ENCODE measurements around the gene ALG11. TPM values are rescaled to one million over a fixed set of nuclear protein-coding genes. Genes with fewer than 3 reads are reported as not detected.
A peak's percentile ranks its signal among the peaks of the same experiment; 100 is the strongest.

ALG11 gene
- total and polyA plus RNA-seq, 12 donors, result 6.8 to 35.4 (median 29.0) TPM

GRCh38 chr13:52001120-52001731 lies 11.0 kb upstream of the ALG11 start:
- no peaks in the 10 kb centered on the region for H3K27me3 ChIP-seq
- H3K27ac ChIP-seq, result no peak overlapping the region
- 36 to 52% (median 41%) methylated on average over 3 of the region's 3 CpGs for WGBS, 4 donors
- no peak for DNase-seq
- no peaks in the 10 kb centered on the region for H3K4me1 ChIP-seq (replicated peaks in 1 of 2)
- no peak for TF ChIP-seq POLR2A (IDR thresholded peaks at IDR 0.05)
- TF ChIP-seq CTCF (IDR thresholded peaks at IDR 0.05), result peak; percentile 48 to 68 (median 62)
- H3K9me3 ChIP-seq (replicated peaks in 1 of 3), result no peaks in the 10 kb centered on the region
- intact Hi-C loops (cut with DNase I), result loop anchor here (5.0 to 10.0 kb wide), 2 partner anchors 124 to 126 kb away; partner anchors contain the start of gene NEK5 (in 2 of the 2)
- H3K4me3 ChIP-seq, result no peak overlapping the region
- no peaks in the 10 kb centered on the region for H3K36me3 ChIP-seq (replicated peaks in 1 of 2)

- no peaks in the 10 kb centered on the region for H3K36me3 ChIP-seq (replicated peaks in 1 of 2)
- intact Hi-C loops (cut with DNase I), result loop anchor here (5.0 to 10.0 kb wide), 2 partner anchors 122 to 125 kb away; partner anchors contain the start of gene NEK5 (in 2 of the 2)
- no peaks in the 10 kb centered on the region for H3K4me1 ChIP-seq (replicated peaks in 1 of 2)
- TF ChIP-seq POLR2A (IDR thresholded peaks at IDR 0.05) (no peak), CTCF (IDR thresholded peaks at IDR 0.05) (no peak)
- H3K27me3 ChIP-seq, result no peaks in the 10 kb centered on the region
- 74 to 80% (median 77%) methylated on average over 3 to 4 of the region's 4 CpGs for WGBS, 4 donors
- DNase-seq, result no peak
- no peak overlapping the region for H3K4me3 ChIP-seq
- no peak overlapping the region for H3K27ac ChIP-seq
- no peaks in the 10 kb centered on the region for H3K9me3 ChIP-seq (replicated peaks in 1 of 3)
These were observed 9.8 kb upstream of the ALG11 start for GRCh38 chr13:52002361-52002760.

- H3K27me3 ChIP-seq, result no peaks in the 10 kb centered on the region
- intact Hi-C loops (cut with DNase I), result loop anchor here (5.0 to 10.0 kb wide), 2 partner anchors 121 to 124 kb away; partner anchors contain the start of gene NEK5 (in 2 of the 2)
- DNase-seq, result no peak
- H3K27ac ChIP-seq, result no peak overlapping the region
- no peak for TF ChIP-seq POLR2A (IDR thresholded peaks at IDR 0.05)
- no peak for TF ChIP-seq CTCF (IDR thresholded peaks at IDR 0.05)
- H3K36me3 ChIP-seq (replicated peaks in 1 of 2), result no peaks in the 10 kb centered on the region
- WGBS, 4 donors, result 86 to 90% (median 88%) methylated on average over 4 of the region's 4 CpGs
- H3K4me3 ChIP-seq, result no peak overlapping the region
- no peaks in the 10 kb centered on the region for H3K4me1 ChIP-seq (replicated peaks in 1 of 2)
- H3K9me3 ChIP-seq (replicated peaks in 1 of 3), result no peaks in the 10 kb centered on the region
These were observed 8.7 kb upstream of the ALG11 start for GRCh38 chr13:52003541-52003940.

GRCh38 chr13:52004511-52005170 lies 7.6 kb upstream of the ALG11 start:
- H3K27ac ChIP-seq, result no peak overlapping the region
- DNase-seq, result no peak
- no peak overlapping the region for H3K4me3 ChIP-seq
- TF ChIP-seq POLR2A (IDR thresholded peaks at IDR 0.05), result no peak
- TF ChIP-seq CTCF (IDR thresholded peaks at IDR 0.05), result no peak
- H3K36me3 ChIP-seq (replicated peaks in 1 of 2), result no peaks in the 10 kb centered on the region
- WGBS, 4 donors, result 81 to 88% (median 87%) methylated on average over 3 to 7 of the region's 7 CpGs
- H3K9me3 ChIP-seq (replicated peaks in 1 of 3), result no peaks in the 10 kb centered on the region
- no peaks in the 10 kb centered on the region for H3K27me3 ChIP-seq
- no peaks in the 10 kb centered on the region for H3K4me1 ChIP-seq (replicated peaks in 1 of 2)
- intact Hi-C loops (cut with DNase I), result loop anchor here (5.0 to 10.0 kb wide), 2 partner anchors 120 to 123 kb away; partner anchors contain the start of gene NEK5 (in 2 of the 2)

Measured in adrenal gland (tissue), 12 donors.